IMR-90 (cell line): Measurements from ENCODE around the gene MTCL1. TPM values are rescaled to one million over a fixed set of nuclear protein-coding genes. Genes with fewer than 3 reads are reported as not detected.

Source experiments
- ATAC-seq: fragments of 200-7000 bp; cut with Tn5 transposase; 2 replicates; pipeline ENCODE4 v1.9.1; 2020; ENCODE audit warnings: low read depth, mild to moderate bottlenecking, moderate library complexity
- BruUV-seq: library from RNA; stranded (reverse); fragments of 400-500 nt; replicated peaks from 2 replicates; lab custom pipeline; 2021; lab: Mats Ljungman, UMichigan
- CTCF ChIA-PET: fragments of 300-600 bp; formaldehyde crosslinking; extraction: SDS; loops from one replicate; lab custom pipeline; 2021; ENCODE audit warnings: antibody characterized with exemption; lab: Yijun Ruan, JAX
- POLR2A ChIA-PET: fragments of 300-600 bp; sonication (Branson Sonifier 250); formaldehyde crosslinking; loops from one replicate; lab custom pipeline; 2022; ENCODE audit warnings: antibody characterized with exemption; ENCODE audit not compliant: unreplicated experiment; lab: Charles Lee
- DNase-seq: peaks from one replicate; pipeline ENCODE4 v3.0.0; 2013
- H2AFZ ChIP-seq: replicated peaks from 2 replicates; pipeline ENCODE3; 2013; ENCODE audit warnings: low read length, mild to moderate bottlenecking; ENCODE audit not compliant: poor library complexity
- H2AK5ac ChIP-seq: 2 replicates; pipeline ENCODE4 v1.6.1; 2013; ENCODE audit warnings: low read depth, low read length, inconsistent platforms
- H2AK9ac ChIP-seq: replicated peaks from 2 replicates; pipeline ENCODE3; 2013; ENCODE audit warnings: mild to moderate bottlenecking, low read depth, low read length, moderate library complexity; ENCODE audit not compliant: poor library complexity
- H2BK120ac ChIP-seq: 2 replicates; pipeline ENCODE4 v1.6.1; 2013; ENCODE audit warnings: low read depth, low read length, inconsistent platforms
- H2BK15ac ChIP-seq: 3 replicates; pipeline ENCODE4 v1.6.1; 2013; ENCODE audit warnings: low read depth, low read length, inconsistent platforms
- H2BK20ac ChIP-seq: 2 replicates; pipeline ENCODE4 v1.6.1; 2013; ENCODE audit warnings: low read depth, mild to moderate bottlenecking, inconsistent platforms, low read length, moderate library complexity
- H2BK5ac ChIP-seq: 2 replicates; pipeline ENCODE4 v1.6.1; 2013; ENCODE audit warnings: mild to moderate bottlenecking, low read depth, low read length, inconsistent platforms; ENCODE audit not compliant: poor library complexity, severe bottlenecking
- H3K14ac ChIP-seq: replicated peaks from 2 replicates; pipeline ENCODE4 v1.6.1; 2013; ENCODE audit warnings: low read depth, low read length, inconsistent platforms
- H3K18ac ChIP-seq: 2 replicates; pipeline ENCODE4 v1.6.1; 2013; ENCODE audit warnings: low read depth, low read length, control low read depth
- H3K23ac ChIP-seq: 2 replicates; pipeline ENCODE4 v1.6.1; 2013; ENCODE audit warnings: low read depth, low read length, inconsistent platforms
- H3K27ac ChIP-seq: 2 replicates; pipeline ENCODE4 v1.5.1; 2013; ENCODE audit warnings: mild to moderate bottlenecking, control low read depth, low read length; ENCODE audit not compliant: insufficient read depth
- H3K27me3 ChIP-seq: 2 replicates; pipeline ENCODE4 v1.6.1; 2013; ENCODE audit warnings: low read length; ENCODE audit not compliant: control insufficient read depth, insufficient read depth
- H3K36me3 ChIP-seq: 2 replicates; pipeline ENCODE4 v1.6.1; 2013; ENCODE audit warnings: low read length, mixed read lengths; ENCODE audit not compliant: control insufficient read depth, insufficient read depth
- H3K4ac ChIP-seq: 2 replicates; pipeline ENCODE4 v1.6.1; 2013; ENCODE audit warnings: low read depth, low read length, inconsistent platforms
- H3K4me1 ChIP-seq: 2 replicates; pipeline ENCODE4 v1.6.1; 2013; ENCODE audit warnings: low read length, mixed read lengths; ENCODE audit not compliant: control insufficient read depth, insufficient read depth
- H3K4me2 ChIP-seq: 2 replicates; pipeline ENCODE4 v1.6.1; 2013; ENCODE audit warnings: low read depth, mild to moderate bottlenecking, control low read depth, low read length, moderate library complexity
- H3K4me3 ChIP-seq: 2 replicates; pipeline ENCODE4 v1.5.1; 2013; ENCODE audit warnings: low read depth, mild to moderate bottlenecking, control low read depth, low read length, moderate library complexity; ENCODE audit not compliant: insufficient read depth
- H3K56ac ChIP-seq: 2 replicates; pipeline ENCODE4 v1.6.1; 2013; ENCODE audit warnings: low read length, inconsistent platforms; ENCODE audit not compliant: insufficient read depth; ENCODE audit errors: extremely low read depth
- H3K79me1 ChIP-seq, 2 experiments: 2 replicates each; pipeline ENCODE4 v1.6.1; 2013; ENCODE audit warnings: low read length in 2 of 2, inconsistent platforms in 1 of 2, low read depth in 1 of 2
- H3K9ac ChIP-seq: 2 replicates; pipeline ENCODE4 v1.6.1; 2013; ENCODE audit warnings: low read depth, low read length, control low read depth
- H3K9me1 ChIP-seq: 2 replicates; pipeline ENCODE4 v1.6.1; 2013; ENCODE audit warnings: low read length, inconsistent platforms; ENCODE audit not compliant: insufficient read depth
- H3K9me3 ChIP-seq: 2 replicates; pipeline ENCODE4 v1.6.1; 2013; ENCODE audit warnings: low read length; ENCODE audit not compliant: control insufficient read depth, insufficient read depth
- H4K20me1 ChIP-seq: 2 replicates; pipeline ENCODE4 v1.6.1; 2013; ENCODE audit warnings: low read length, inconsistent platforms; ENCODE audit not compliant: insufficient read depth
- H4K5ac ChIP-seq: 2 replicates; pipeline ENCODE4 v1.6.1; 2013; ENCODE audit warnings: mild to moderate bottlenecking, low read depth, low read length, control low read depth
- H4K8ac ChIP-seq, 2 experiments: 2 replicates each; pipeline ENCODE4 v1.6.1; 2013; ENCODE audit warnings: low read depth in 2 of 2, low read length in 2 of 2, control low read depth in 1 of 2, inconsistent platforms in 1 of 2
- H4K91ac ChIP-seq: 2 replicates; pipeline ENCODE4 v1.6.1; 2013; ENCODE audit warnings: low read depth, low read length, inconsistent platforms; ENCODE audit not compliant: insufficient read depth
- BHLHE40 ChIP-seq: fragments of 150-350 bp; IDR thresholded peaks from 2 replicates; pipeline ENCODE4 v1.6.1; 2016; ENCODE audit warnings: mild to moderate bottlenecking, low read depth, low read length
- CTCF ChIP-seq: conservative IDR thresholded peaks from 2 replicates; pipeline ENCODE4 v1.5.1; 2012; ENCODE audit warnings: mild to moderate bottlenecking, low read depth, low read length, improper control_type of control experiment
- ELK1 ChIP-seq: fragments of 150-350 bp; IDR thresholded peaks from 2 replicates; pipeline ENCODE4 v1.6.1; 2016; ENCODE audit warnings: low read depth, mild to moderate bottlenecking, low read length, moderate library complexity, borderline replicate concordance
- FOS ChIP-seq: fragments of 150-350 bp; IDR thresholded peaks from 2 replicates; pipeline ENCODE4 v1.6.1; 2016; ENCODE audit warnings: low read depth, low read length
- MAFK ChIP-seq: IDR thresholded peaks from 2 replicates; pipeline ENCODE4 v1.6.1; 2012; ENCODE audit warnings: low read depth, low read length, improper control_type of control experiment
- MXI1 ChIP-seq: IDR thresholded peaks from 2 replicates; pipeline ENCODE4 v1.6.1; 2012; ENCODE audit warnings: low read depth, mild to moderate bottlenecking, low read length, moderate library complexity, borderline replicate concordance
- NFE2L2 ChIP-seq: fragments of 150-350 bp; IDR thresholded peaks from 2 replicates; pipeline ENCODE4 v1.6.1; 2016; ENCODE audit warnings: low read depth, mild to moderate bottlenecking, low read length
- RCOR1 ChIP-seq: IDR thresholded peaks from 2 replicates; pipeline ENCODE4 v1.6.1; 2012; ENCODE audit warnings: mild to moderate bottlenecking, low read length, improper control_type of control experiment; ENCODE audit not compliant: insufficient replicate concordance
- RFX5 ChIP-seq: IDR thresholded peaks from 2 replicates; pipeline ENCODE4 v1.8.0; 2012; ENCODE audit warnings: low read depth, mild to moderate bottlenecking, low read length, moderate library complexity
- SMC3 ChIP-seq: fragments of 150-350 bp; IDR thresholded peaks from 2 replicates; pipeline ENCODE4 v1.6.1; 2016; ENCODE audit warnings: low read depth, mild to moderate bottlenecking, antibody characterized with exemption, low read length, moderate library complexity
- USF2 ChIP-seq: fragments of 150-350 bp; IDR thresholded peaks from 2 replicates; pipeline ENCODE4 v1.6.1; 2017; ENCODE audit warnings: mild to moderate bottlenecking, antibody characterized with exemption, low read length, low read depth
- WGBS, 2 experiments: methylation state at CpG; one replicate each; pipeline versions ENCODE4 v1.1.5 to v1.1.7; 2013; ENCODE audit warnings: missing lambda C conversion rate in 2 of 2; ENCODE audit not compliant: insufficient read length in 1 of 2; ENCODE audit errors: extremely low coverage in 2 of 2; 5-methylcytosine and 5-hydroxymethylcytosine counted together
- dilution Hi-C: fragments of 300-500 bp; cut with HindIII; formaldehyde crosslinking; loops from one replicate; pipeline ENCODE4 v1.14.3; 2018; ENCODE audit warnings: low sequenced_read_pairs; ENCODE audit not compliant: unreplicated experiment
- in situ Hi-C: fragments of 300-500 bp; cut with MboI; formaldehyde crosslinking; loops from 3 replicates; pipeline ENCODE4 v1.14.3; 2019; ENCODE audit warnings: low sequenced_read_pairs, inconsistent platforms, mixed read lengths
- intact Hi-C: fragments of 100-400 bp; cut with micrococcal nuclease; formaldehyde crosslinking; loops from 2 replicates; pipeline ENCODE4 v1.10.0; 2022
- polyA plus RNA-seq, 3 experiments: library from polyadenylated mRNA; depleted of rRNA; stranded (reverse); fragments of >200 nt; gene quantifications; 2 replicates each; pipeline ENCODE4 v1.2.3, GENCODE V29; 2012; ENCODE audit warnings: low replicate concordance in 1 of 3
- total RNA-seq: library from RNA; depleted of rRNA; stranded (reverse); fragments of >200 nt; gene quantifications from 2 replicates; pipeline ENCODE4 v1.2.3, GENCODE V29; 2012

Gene MTCL1
- total and polyA plus RNA-seq, 2 of the 4 experiments (the other 2 are of a cell fraction): 29.0 to 45.3 TPM

GRCh38 chr18:8794156-8794933 is 89.0 kb downstream of the MTCL1 start:
- Histone ChIP-seq H3K23ac (peak overlapping the region; percentile 66), H3K27me3 (no peaks in the 10 kb centered on the region), H3K27ac (peak overlapping the region; percentile 86; the same call in 1 of the 2 replicates), H3K36me3 (peaks cover 45% of the 10 kb centered on the region), H3K9me3 (no peaks in the 10 kb centered on the region), H3K14ac (peak overlapping the region; percentile 85), H2BK20ac (peak overlapping the region; percentile 89), H2BK5ac (peak overlapping the region; percentile 84), H4K8ac (peak overlapping the region; percentile 49 to 82; a peak in 3 of 4 replicates), H4K20me1 (no peaks in the 10 kb centered on the region), H3K79me1 (peaks cover 16 to 78% of the 10 kb centered on the region in 2 experiments), H2BK120ac (peak overlapping the region; percentile 90), H4K91ac (peak overlapping the region; percentile 84), H4K5ac (peak overlapping the region; percentile 82), H3K56ac (peak overlapping the region; percentile 53; the same call in 1 of the 2 replicates), H3K4me3 (no peak overlapping the region), H2AK5ac (peak overlapping the region; percentile 96), H3K4me1 (peaks cover 40% of the 10 kb centered on the region), H3K4me2 (no peak overlapping the region; the same call in 1 of the 2 replicates), H3K9ac (no peak overlapping the region), H2AFZ (no peak overlapping the region), H2BK15ac (peak overlapping the region; percentile 96; the same call in 2 of the 3 replicates), H3K9me1 (peaks cover 44% of the 10 kb centered on the region), H2AK9ac (peak overlapping the region; percentile 87), H3K4ac (peak overlapping the region; percentile 94), H3K18ac (peak overlapping the region; percentile 84)
- intact Hi-C loops: no loop called here
- ChIA-PET POLR2A (interaction anchor here (0.6 kb wide), 1 partner anchor 205 kb away, joined by 3 read pairs; no protein-coding TSS in a partner anchor), CTCF (no interaction called here)
- no TSS peak for BruUV-seq
- dilution Hi-C loops: no loop called here
- in situ Hi-C loops: no loop called here
- DNase-seq (peak; percentile 89), ATAC-seq (peak; percentile 40)
- no peak for TF ChIP-seq RFX5
- TF ChIP-seq ELK1: no peak
- peak; percentile 6; the same call in 1 of the 2 replicates for TF ChIP-seq NFE2L2
- TF ChIP-seq FOS: peak; percentile 61
- 0 out of 2 replicates have a peak, but pooled peaks have one; percentile 35 for TF ChIP-seq BHLHE40
- no peak for TF ChIP-seq SMC3
- no peak for TF ChIP-seq USF2
- TF ChIP-seq CTCF: no peak
- TF ChIP-seq MXI1: no peak
- TF ChIP-seq MAFK: no peak
- TF ChIP-seq RCOR1: peak; percentile 40
- WGBS, 2 experiments: 96% methylated on average over 5 of the region's 12 CpGs; no CpG with 5 or more reads in 1 of the 2 experiments
